PC-9 (cell line): ENCODE measurements around the gene ALKBH8.

Experiments
- CTCF ChIP-seq: fragments of 200-600 bp; sonication (generic); conservative IDR thresholded peaks from 2 replicates; pipeline ENCODE4 v1.6.1; 2017; ENCODE audit warnings: mixed run types, antibody characterized with exemption, mild to moderate bottlenecking, moderate library complexity
- EZH2 ChIP-seq: fragments of 200-600 bp; sonication (generic); IDR thresholded peaks from 2 replicates; pipeline ENCODE4 v1.8.0; 2017; ENCODE audit warnings: antibody characterized with exemption, low read depth

GRCh38 chr11:107457558-107458271 lies 107.8 kb downstream of the ALKBH8 start, which contains the start of gene CWF19L2:
- TF ChIP-seq CTCF (no peak), EZH2 (no peak)
